Stomach (tissue), 9 donors: Measurements from ENCODE around the gene GABRD. TPM values are rescaled to one million over a fixed set of nuclear protein-coding genes. Genes with fewer than 3 reads are reported as not detected.

Source experiments
- DNase-seq, 2 donors: peaks; one replicate each; pipeline versions ENCODE4 v3.0.0 to v3.0.0-alpha.2; 2013 to 2019
- H3K27ac ChIP-seq, 5 donors: fragments of 200-600 bp in 4 of 5; sonication (generic) in 4 of 5; one replicate each; pipeline ENCODE4 v1.5.1; 2013 to 2019; ENCODE audit warnings: mild to moderate bottlenecking in 1 of 5, moderate library complexity in 1 of 5
- H3K27me3 ChIP-seq, 3 donors: fragments of 200-600 bp; sonication (generic); one replicate each; pipeline ENCODE4 v1.5.1; 2017 to 2019; ENCODE audit warnings: mixed run types in 1 of 3
- H3K36me3 ChIP-seq, 4 donors: fragments of 200-600 bp; sonication (generic); 1 replicate in 3 of 4; 2 replicates in 1 of 4; pipeline ENCODE4 v1.5.1; 2016 to 2019
- H3K4me1 ChIP-seq, 4 donors: fragments of 200-600 bp; sonication (generic); one replicate each; pipeline ENCODE4 v1.5.1; 2016 to 2019
- H3K4me3 ChIP-seq, 4 donors: fragments of 200-600 bp; sonication (generic) in 3 of 4; one replicate each; pipeline ENCODE4 v1.5.1; 2016 to 2019; ENCODE audit warnings: mild to moderate bottlenecking in 1 of 4
- H3K9me3 ChIP-seq, 4 donors: fragments of 200-600 bp; sonication (generic); one replicate each; pipeline ENCODE4 v1.5.1; 2016 to 2019
- CTCF ChIP-seq, 7 experiments: fragments of 450-650 bp in 4 of 7; fragments of 200-600 bp in 3 of 7; sonication (generic) in 3 of 7; IDR thresholded peaks; one replicate each; pipeline ENCODE4 v1.5.1; 2016 to 2019; ENCODE audit warnings: antibody characterized with exemption in 7 of 7, control low read depth in 2 of 7, mild to moderate bottlenecking in 1 of 7
- EP300 ChIP-seq: sonication (generic); formaldehyde crosslinking; IDR thresholded peaks from one replicate; pipeline ENCODE4 v1.6.1; 2017; ENCODE audit warnings: antibody characterized with exemption
- POLR2A ChIP-seq, 4 donors: fragments of 450-650 bp; IDR thresholded peaks; one replicate each; pipeline ENCODE4 v1.6.1; 2016; ENCODE audit warnings: antibody characterized with exemption in 4 of 4, control low read depth in 2 of 4, mild to moderate bottlenecking in 1 of 4, moderate library complexity in 1 of 4
- POLR2AphosphoS5 ChIP-seq, 3 donors: sonication (generic); formaldehyde crosslinking; IDR thresholded peaks; one replicate each; pipeline ENCODE4 v1.6.1; 2016; ENCODE audit warnings: antibody characterized with exemption in 3 of 3
- WGBS, 5 donors: extraction: QIAGEN DNeasy Blood & Tissue Kit in 3 of 5; methylation state at CpG; one replicate each; pipeline versions ENCODE4 v1.1.5 to v1.1.7; 2013 to 2018; 5-methylcytosine and 5-hydroxymethylcytosine counted together
- intact Hi-C: fragments of 100-400 bp; cut with DNase I; formaldehyde crosslinking; loops from one replicate; pipeline ENCODE4 v1.15.1; 2023; ENCODE audit warnings: low total_unique reads
- polyA plus RNA-seq, 3 donors: library from polyadenylated mRNA; stranded (reverse); fragments of 200-250 nt; gene quantifications; one replicate each; pipeline ENCODE4 v1.2.3, GENCODE V29; 2013
- total RNA-seq, 5 donors: library from RNA; depleted of rRNA; stranded (reverse); fragments of >200 nt; gene quantifications; one replicate each; pipeline versions ENCODE4 v1.1.0 to v1.2.3, GENCODE V29; 2014 to 2016
- donor health status: healthy with polysubstance abuse.
- donor health status: Bipolar disorder and iron deficiency.
- donor health status: healthy.

Gene GABRD
- total and polyA plus RNA-seq, 8 donors, result 0.50 to 1.5 (median 0.95) TPM; not detected in 5

DNA sequence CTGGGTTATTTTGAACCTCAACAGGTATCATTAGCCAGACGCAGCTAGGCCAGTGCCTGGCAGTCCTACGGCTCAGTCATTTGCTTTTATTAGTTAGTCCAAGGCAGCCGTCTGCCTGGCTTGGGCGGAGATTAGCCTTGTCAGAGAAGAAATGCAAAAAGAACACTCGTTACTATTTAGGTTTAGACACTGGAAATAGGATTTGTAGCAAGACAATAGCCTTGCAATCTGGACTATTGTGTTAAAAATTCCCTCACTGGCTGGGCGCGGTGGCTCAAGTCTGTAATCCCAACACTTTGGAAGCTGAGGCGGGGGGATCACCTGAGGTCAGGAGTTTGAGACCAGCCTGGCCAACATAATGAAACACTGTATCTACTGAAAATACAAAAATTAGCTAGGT is 20.1 kb downstream of the GABRD start:
- intact Hi-C loops, result no loop called here
- TF ChIP-seq EP300 (no peak), POLR2AphosphoS5 (IDR thresholded peaks at IDR 0.05) (no peak), CTCF (IDR thresholded peaks at IDR 0.05) (no peak), POLR2A (IDR thresholded peaks at IDR 0.05) (no peak)
- peaks cover 0 to 47% (median 10%) of the 10 kb centered on the region in 3 donors for H3K27me3 ChIP-seq

GRCh38 chr1:2041305-2041704 is 22.2 kb downstream of the GABRD start:
- intact Hi-C loops, result loop anchor here (5.0 kb wide), 1 partner anchor 79 kb away; no protein-coding TSS in a partner anchor
- no peak overlapping the region for H3K27ac ChIP-seq
- DNase-seq, result no peak
- peaks cover 0 to 13% (median 3%) of the 10 kb centered on the region in 4 donors for H3K9me3 ChIP-seq
- no peak overlapping the region for H3K4me3 ChIP-seq
- peaks cover 10 to 27% (median 22%) of the 10 kb centered on the region in 4 donors for H3K4me1 ChIP-seq
- H3K36me3 ChIP-seq, result no peaks in the 10 kb centered on the region
- 72 to 89% (median 78%) methylated on average over 10 to 15 of the region's 15 CpGs for WGBS, 5 donors
- peaks cover 0 to 53% (median 17%) of the 10 kb centered on the region in 3 donors for H3K27me3 ChIP-seq
- TF ChIP-seq POLR2A (IDR thresholded peaks at IDR 0.05), result no peak
- TF ChIP-seq CTCF (IDR thresholded peaks at IDR 0.05), result no peak

More for the DNA sequence above, 20.1 kb downstream of the GABRD start:
- no peak overlapping the region for H3K4me3 ChIP-seq
- H3K9me3 ChIP-seq, result peaks cover 0 to 13% (median 3%) of the 10 kb centered on the region in 4 donors
- WGBS, 5 donors, result 78 to 87% (median 82%) methylated on average over 8 of the region's 8 CpGs
- peaks cover 0 to 6% (median 3%) of the 10 kb centered on the region in 4 donors for H3K4me1 ChIP-seq
- DNase-seq, result no peak
- no peaks in the 10 kb centered on the region for H3K36me3 ChIP-seq
- H3K27ac ChIP-seq, result no peak overlapping the region

DNA sequence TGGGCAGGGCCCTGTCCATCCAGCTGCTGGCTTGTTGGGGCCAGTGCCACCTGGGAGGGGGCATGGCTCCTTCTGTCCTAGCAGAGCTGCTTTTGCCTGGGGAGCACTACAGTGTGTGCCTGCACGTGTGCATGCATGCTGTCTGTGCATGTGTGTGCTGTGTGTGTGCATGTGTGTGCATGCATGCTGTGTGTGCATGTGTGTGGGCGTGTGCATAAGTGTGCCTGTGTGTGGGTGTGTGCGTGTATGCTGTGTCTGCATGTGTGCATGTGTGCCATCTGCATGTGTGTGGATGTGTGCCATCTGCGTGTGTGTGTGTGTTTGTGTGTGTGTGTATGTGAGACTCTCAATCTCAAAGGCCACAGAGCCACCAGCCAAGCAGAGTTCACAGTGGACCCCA is 22.7 kb downstream of the GABRD start:
- Histone ChIP-seq H3K27ac (no peak overlapping the region), H3K36me3 (no peaks in the 10 kb centered on the region), H3K4me1 (peaks cover 10 to 32% (median 28%) of the 10 kb centered on the region in 4 donors), H3K4me3 (no peak overlapping the region), H3K9me3 (peaks cover 0 to 13% (median 3%) of the 10 kb centered on the region in 4 donors), H3K27me3 (peaks cover 0 to 59% (median 18%) of the 10 kb centered on the region in 3 donors)
- WGBS, 5 donors, result 80 to 92% (median 87%) methylated on average over 2 to 4 of the region's 4 CpGs
- no peak for DNase-seq
- no peak for TF ChIP-seq POLR2AphosphoS5 (IDR thresholded peaks at IDR 0.05)
- no peak for TF ChIP-seq POLR2A (IDR thresholded peaks at IDR 0.05)
- no peak for TF ChIP-seq EP300
- TF ChIP-seq CTCF (IDR thresholded peaks at IDR 0.05), result no peak
- intact Hi-C loops, result loop anchor here (5.0 kb wide), 1 partner anchor 80 kb away; no protein-coding TSS in a partner anchor

DNA sequence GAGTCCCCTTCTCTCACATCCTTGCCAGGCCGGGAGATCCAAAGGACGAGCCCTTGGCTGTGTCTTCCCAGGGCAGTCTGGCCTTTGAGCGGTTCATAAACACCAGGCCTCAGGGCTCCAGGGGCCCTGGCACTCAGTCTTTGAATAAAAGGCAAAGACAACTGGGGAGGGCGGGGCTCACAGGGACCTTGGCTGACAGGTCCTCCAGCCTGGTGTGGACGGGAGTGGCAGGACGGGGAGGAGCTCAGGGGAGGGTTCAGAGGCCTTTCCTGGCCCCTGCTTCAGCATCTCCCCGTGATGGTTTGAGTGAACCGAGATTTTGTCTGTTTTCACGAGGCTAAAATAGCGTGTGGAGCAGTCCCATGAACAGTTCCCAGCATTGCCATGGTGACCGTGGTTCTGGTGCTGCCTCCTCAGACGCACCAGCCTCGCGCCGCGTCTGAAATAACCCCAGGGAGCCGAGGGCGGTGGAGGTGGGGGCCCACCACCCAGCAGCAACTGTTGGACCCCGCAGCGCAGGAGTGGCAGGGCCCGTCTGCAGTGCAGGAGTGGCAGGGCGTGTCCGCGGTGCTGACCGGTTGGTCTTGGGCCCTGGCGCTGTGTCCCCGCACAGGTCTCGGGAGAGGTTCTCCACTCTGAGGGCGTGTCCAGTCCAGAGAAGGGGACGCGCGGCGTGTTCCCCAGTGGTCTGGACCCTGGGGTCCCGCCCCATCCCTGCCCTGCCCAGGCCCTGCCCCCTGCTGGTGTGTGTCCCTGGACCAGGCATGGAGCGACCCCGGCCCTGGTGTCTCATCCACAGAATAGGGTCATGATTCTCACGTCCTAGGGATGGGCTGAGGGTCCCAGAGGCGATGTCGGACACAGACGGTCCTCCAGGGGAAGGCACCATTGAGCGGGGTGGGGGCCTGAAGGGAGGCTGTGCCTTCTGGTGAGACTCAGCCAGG is 24.0 kb downstream of the GABRD start:
- Histone ChIP-seq H3K36me3 (no peaks in the 10 kb centered on the region), H3K27ac (no peak overlapping the region), H3K27me3 (peaks cover 0 to 71% (median 27%) of the 10 kb centered on the region in 3 donors), H3K9me3 (peaks cover 0 to 10% (median 2%) of the 10 kb centered on the region in 4 donors), H3K4me1 (peaks cover 10 to 42% (median 30%) of the 10 kb centered on the region in 4 donors), H3K4me3 (no peak overlapping the region)
- TF ChIP-seq EP300 (no peak), POLR2AphosphoS5 (IDR thresholded peaks at IDR 0.05) (no peak), POLR2A (IDR thresholded peaks at IDR 0.05) (no peak), CTCF (IDR thresholded peaks at IDR 0.05) (no peak)
- DNase-seq, result peak in 1 of 2 donors; percentile 43
- 34 to 54% (median 47%) methylated on average over 31 to 41 of the region's 41 CpGs for WGBS, 5 donors
- intact Hi-C loops, result loop anchor here (5.0 kb wide), 1 partner anchor 81 kb away; no protein-coding TSS in a partner anchor
